ENCODE data around the gene CCNB2.

CCNB2 gene

DNA sequence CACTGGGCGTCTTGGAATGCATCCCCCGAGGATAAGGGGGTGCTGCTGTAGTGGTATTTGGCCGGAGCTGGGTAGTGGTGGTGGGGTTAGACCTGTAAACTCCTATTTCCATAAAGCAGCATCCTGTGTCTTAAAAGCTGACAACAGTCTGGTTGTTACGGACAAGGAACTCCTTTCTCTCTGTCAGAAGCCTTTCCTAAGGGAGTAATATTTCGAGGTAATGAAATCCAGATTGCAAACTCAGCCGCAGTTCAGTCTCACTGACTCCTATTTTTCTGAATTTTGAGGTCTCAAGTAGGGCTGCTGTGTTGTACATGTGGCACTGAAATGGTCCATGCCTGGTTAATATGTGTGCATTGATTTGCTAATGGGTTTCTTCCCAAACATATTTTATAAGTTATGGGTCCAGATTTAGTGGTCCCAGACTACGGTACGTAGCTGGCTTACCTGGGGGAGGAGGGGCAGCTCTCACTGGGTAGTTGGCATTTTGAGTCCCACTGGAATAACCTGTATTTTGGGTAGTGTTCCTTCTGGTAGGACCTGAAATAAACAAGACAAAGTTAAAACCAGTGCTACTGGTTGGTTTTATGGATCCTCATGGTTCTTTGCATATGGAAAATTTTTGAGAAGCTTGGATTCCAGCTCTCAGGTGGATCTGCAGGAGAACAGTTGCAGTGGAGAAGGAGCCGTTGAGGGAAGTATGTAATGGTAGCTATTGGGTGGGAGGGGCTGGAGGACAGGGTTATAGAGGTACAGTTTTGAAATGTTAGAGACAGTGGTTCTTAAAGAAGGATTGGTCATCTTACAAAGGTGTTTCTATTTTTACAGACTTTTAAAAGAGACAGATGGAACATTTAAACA lies 53.1 kb downstream of the CCNB2 start:
- Histone ChIP-seq H3F3A (ENCODE audit: insufficient read depth) (peaks cover 18% of the 10 kb centered on the region; the same call in 1 of the 2 replicates), H3K9me3 (ENCODE audit: insufficient read depth, low read length) (no peaks in the 10 kb centered on the region), H2AFZ (ENCODE audit: low read depth, low read length, severe bottlenecking) (no peak overlapping the region), H3K36me3 (ENCODE audit: low read length) (peaks cover 61% of the 10 kb centered on the region), H3K79me2 (ENCODE audit: insufficient read depth, low read length) (no peaks in the 10 kb centered on the region; the same call in 1 of the 2 replicates), H4K20me1 (ENCODE audit: low read depth, low read length) (no peaks in the 10 kb centered on the region; the same call in 1 of the 2 replicates), H3K4me2 (ENCODE audit: low read depth, low read length, poor library complexity, severe bottlenecking) (no peak overlapping the region), H3K27ac (ENCODE audit: low read depth, low read length) (no peak overlapping the region), H3K4me3 (ENCODE audit: insufficient read depth, low read length, poor library complexity, severe bottlenecking) (no peak overlapping the region), H3K27me3 (ENCODE audit: low read length) (no peaks in the 10 kb centered on the region), H3K9ac (ENCODE audit: low read length) (no peak overlapping the region), H3K9me2 (replicated peaks; ENCODE audit: insufficient read depth, low read length) (no peaks in the 10 kb centered on the region)
- TF ChIP-seq EZH2phosphoT487 (conservative IDR thresholded peaks at IDR 0.05; ENCODE audit: low read length): no peak
- TF ChIP-seq, protein P1, sequence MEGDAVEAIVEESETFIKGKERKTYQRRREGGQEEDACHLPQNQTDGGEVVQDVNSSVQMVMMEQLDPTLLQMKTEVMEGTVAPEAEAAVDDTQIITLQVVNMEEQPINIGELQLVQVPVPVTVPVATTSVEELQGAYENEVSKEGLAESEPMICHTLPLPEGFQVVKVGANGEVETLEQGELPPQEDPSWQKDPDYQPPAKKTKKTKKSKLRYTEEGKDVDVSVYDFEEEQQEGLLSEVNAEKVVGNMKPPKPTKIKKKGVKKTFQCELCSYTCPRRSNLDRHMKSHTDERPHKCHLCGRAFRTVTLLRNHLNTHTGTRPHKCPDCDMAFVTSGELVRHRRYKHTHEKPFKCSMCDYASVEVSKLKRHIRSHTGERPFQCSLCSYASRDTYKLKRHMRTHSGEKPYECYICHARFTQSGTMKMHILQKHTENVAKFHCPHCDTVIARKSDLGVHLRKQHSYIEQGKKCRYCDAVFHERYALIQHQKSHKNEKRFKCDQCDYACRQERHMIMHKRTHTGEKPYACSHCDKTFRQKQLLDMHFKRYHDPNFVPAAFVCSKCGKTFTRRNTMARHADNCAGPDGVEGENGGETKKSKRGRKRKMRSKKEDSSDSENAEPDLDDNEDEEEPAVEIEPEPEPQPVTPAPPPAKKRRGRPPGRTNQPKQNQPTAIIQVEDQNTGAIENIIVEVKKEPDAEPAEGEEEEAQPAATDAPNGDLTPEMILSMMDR (IDR thresholded peaks at IDR 0.05; ENCODE audit: insufficient read depth, low read length, poor library complexity, severe bottlenecking): no peak

DNA sequence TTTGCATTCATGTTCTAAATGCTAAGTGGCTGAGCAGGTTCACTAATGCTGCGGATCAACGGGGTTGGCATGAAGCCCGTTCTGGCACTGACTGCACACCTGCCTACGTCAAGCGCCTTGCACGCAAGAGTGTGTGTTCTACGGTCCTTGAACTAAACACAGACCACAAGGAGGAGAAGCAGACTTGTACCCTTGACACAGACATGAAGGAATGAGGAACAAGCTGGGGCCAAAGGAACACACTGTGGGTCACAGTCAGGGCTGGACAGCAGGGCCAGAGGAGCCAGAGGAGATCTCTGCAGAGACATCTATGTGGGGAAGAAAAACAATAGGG lies 53.7 kb downstream of the CCNB2 start:
- H3K4me3 ChIP-seq (ENCODE audit: insufficient read depth, low read length, poor library complexity, severe bottlenecking): no peak overlapping the region
- H4K20me1 ChIP-seq (ENCODE audit: low read depth, low read length): no peaks in the 10 kb centered on the region; the same call in 1 of the 2 replicates
- H3K27ac ChIP-seq (ENCODE audit: low read depth, low read length): no peak overlapping the region
- peaks cover 63% of the 10 kb centered on the region for H3K36me3 ChIP-seq (ENCODE audit: low read length)
- no peaks in the 10 kb centered on the region for H3K9me2 ChIP-seq (replicated peaks; ENCODE audit: insufficient read depth, low read length)
- no peak overlapping the region for H3K4me2 ChIP-seq (ENCODE audit: low read depth, low read length, poor library complexity, severe bottlenecking)
- no peak for TF ChIP-seq EZH2phosphoT487 (conservative IDR thresholded peaks at IDR 0.05; ENCODE audit: low read length)
- TF ChIP-seq, protein P1 (IDR thresholded peaks at IDR 0.05; ENCODE audit: insufficient read depth, low read length, poor library complexity, severe bottlenecking): no peak
- no peaks in the 10 kb centered on the region for H3K27me3 ChIP-seq (ENCODE audit: low read length)
- H3K9ac ChIP-seq (ENCODE audit: low read length): no peak overlapping the region
- H2AFZ ChIP-seq (ENCODE audit: low read depth, low read length, severe bottlenecking): no peak overlapping the region
- H3K79me2 ChIP-seq (ENCODE audit: insufficient read depth, low read length): no peaks in the 10 kb centered on the region; the same call in 1 of the 2 replicates
- H3F3A ChIP-seq (ENCODE audit: insufficient read depth): peaks cover 24% of the 10 kb centered on the region; the same call in 1 of the 2 replicates
- no peaks in the 10 kb centered on the region for H3K9me3 ChIP-seq (ENCODE audit: insufficient read depth, low read length)

DNA sequence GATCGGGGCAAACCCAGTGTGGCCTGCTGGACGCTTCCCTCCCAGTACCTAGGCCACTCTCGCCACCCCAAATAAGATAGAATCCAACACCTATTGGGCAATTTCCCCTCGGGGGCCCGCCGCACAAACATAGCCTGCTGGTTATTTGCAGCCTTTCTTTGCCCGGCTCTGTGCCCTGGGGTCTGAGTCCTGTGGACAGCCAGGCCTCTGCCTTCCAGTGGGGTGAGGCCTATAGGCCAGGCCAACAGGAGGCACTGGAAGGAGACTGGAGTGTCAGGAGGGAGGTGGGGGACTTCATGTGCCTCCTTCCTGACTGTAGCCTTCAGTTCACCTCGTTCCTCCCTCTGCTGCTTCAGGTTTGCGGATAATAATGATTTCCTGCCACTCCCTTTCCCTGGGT lies 54.3 kb downstream of the CCNB2 start:
- no peak overlapping the region for H2AFZ ChIP-seq (ENCODE audit: low read depth, low read length, severe bottlenecking)
- H3K9ac ChIP-seq (ENCODE audit: low read length): no peak overlapping the region
- peaks cover 61% of the 10 kb centered on the region for H3K36me3 ChIP-seq (ENCODE audit: low read length)
- H4K20me1 ChIP-seq (ENCODE audit: low read depth, low read length): no peaks in the 10 kb centered on the region; the same call in 1 of the 2 replicates
- H3K79me2 ChIP-seq (ENCODE audit: insufficient read depth, low read length): no peaks in the 10 kb centered on the region; the same call in 1 of the 2 replicates
- H3K4me2 ChIP-seq (ENCODE audit: low read depth, low read length, poor library complexity, severe bottlenecking): no peak overlapping the region
- no peak overlapping the region for H3K4me3 ChIP-seq (ENCODE audit: insufficient read depth, low read length, poor library complexity, severe bottlenecking)
- no peak overlapping the region for H3K27ac ChIP-seq (ENCODE audit: low read depth, low read length)
- H3K9me2 ChIP-seq (replicated peaks; ENCODE audit: insufficient read depth, low read length): no peaks in the 10 kb centered on the region
- H3F3A ChIP-seq (ENCODE audit: insufficient read depth): peaks cover 26% of the 10 kb centered on the region; the same call in 1 of the 2 replicates
- H3K9me3 ChIP-seq (ENCODE audit: insufficient read depth, low read length): no peaks in the 10 kb centered on the region
- H3K27me3 ChIP-seq (ENCODE audit: low read length): no peaks in the 10 kb centered on the region
- no peak for TF ChIP-seq EZH2phosphoT487 (conservative IDR thresholded peaks at IDR 0.05; ENCODE audit: low read length)
- TF ChIP-seq, protein P1 (IDR thresholded peaks at IDR 0.05; ENCODE audit: insufficient read depth, low read length, poor library complexity, severe bottlenecking): no peak
